Measurements from ENCODE around the gene APH1B.

Gene APH1B

GRCh38 chr15:63327648-63328421 is 50.4 kb downstream of the APH1B start:
- FAIRE-seq (no peak), DNase-seq (ENCODE audit: insufficient read length, low spot score) (no peak)
- TF ChIP-seq CTCF (IDR thresholded peaks at IDR 0.05; ENCODE audit: insufficient read depth, missing control alignments): no peak

GRCh38 chr15:63329567-63330350 is 52.4 kb downstream of the APH1B start:
- FAIRE-seq (no peak), DNase-seq (ENCODE audit: insufficient read length, low spot score) (no peak)
- TF ChIP-seq CTCF (IDR thresholded peaks at IDR 0.05; ENCODE audit: insufficient read depth, missing control alignments): no peak

GRCh38 chr15:63330926-63331325 is 53.5 kb downstream of the APH1B start:
- FAIRE-seq (no peak), DNase-seq (ENCODE audit: insufficient read length, low spot score) (no peak)
- TF ChIP-seq CTCF (IDR thresholded peaks at IDR 0.05; ENCODE audit: insufficient read depth, missing control alignments): no peak

GRCh38 chr15:63331456-63331855 is 54.1 kb downstream of the APH1B start:
- TF ChIP-seq CTCF (IDR thresholded peaks at IDR 0.05; ENCODE audit: insufficient read depth, missing control alignments): no peak
- DNase-seq (ENCODE audit: insufficient read length, low spot score) (no peak), FAIRE-seq (no peak)

GRCh38 chr15:63332367-63333124 is 55.1 kb downstream of the APH1B start:
- DNase-seq (ENCODE audit: insufficient read length, low spot score) (no peak), FAIRE-seq (no peak)
- TF ChIP-seq CTCF (IDR thresholded peaks at IDR 0.05; ENCODE audit: insufficient read depth, missing control alignments): no peak

GRCh38 chr15:63334821-63335220 is 57.4 kb downstream of the APH1B start:
- DNase-seq (ENCODE audit: insufficient read length, low spot score): no peak

More at GRCh38 chr15:63334821-63335220, 57.4 kb downstream of the APH1B start:
- FAIRE-seq: no peak
- no peak for TF ChIP-seq CTCF (IDR thresholded peaks at IDR 0.05; ENCODE audit: insufficient read depth, missing control alignments)

All from D721Med (cell line).